Esophagus squamous epithelium (tissue), 4 donors: ENCODE results near the gene SNAPC2.

Source experiments
- POLR2A ChIP-seq, 4 donors: fragments of 450-650 bp; IDR thresholded peaks; one replicate each; pipeline ENCODE4 v1.6.1; 2017; ENCODE audit warnings: antibody characterized with exemption in 4 of 4, mild to moderate bottlenecking in 4 of 4, moderate library complexity in 3 of 4
- TF ChIP-seq, protein P1 (sequence below), 6 experiments: fragments of 450-650 bp in 4 of 6; fragments of 200-600 bp in 2 of 6; sonication (generic) in 2 of 6; IDR thresholded peaks; one replicate each; pipeline ENCODE4 v1.5.1; 2016 to 2019; ENCODE audit warnings: antibody characterized with exemption in 6 of 6, mild to moderate bottlenecking in 4 of 6, moderate library complexity in 4 of 6

DNA sequence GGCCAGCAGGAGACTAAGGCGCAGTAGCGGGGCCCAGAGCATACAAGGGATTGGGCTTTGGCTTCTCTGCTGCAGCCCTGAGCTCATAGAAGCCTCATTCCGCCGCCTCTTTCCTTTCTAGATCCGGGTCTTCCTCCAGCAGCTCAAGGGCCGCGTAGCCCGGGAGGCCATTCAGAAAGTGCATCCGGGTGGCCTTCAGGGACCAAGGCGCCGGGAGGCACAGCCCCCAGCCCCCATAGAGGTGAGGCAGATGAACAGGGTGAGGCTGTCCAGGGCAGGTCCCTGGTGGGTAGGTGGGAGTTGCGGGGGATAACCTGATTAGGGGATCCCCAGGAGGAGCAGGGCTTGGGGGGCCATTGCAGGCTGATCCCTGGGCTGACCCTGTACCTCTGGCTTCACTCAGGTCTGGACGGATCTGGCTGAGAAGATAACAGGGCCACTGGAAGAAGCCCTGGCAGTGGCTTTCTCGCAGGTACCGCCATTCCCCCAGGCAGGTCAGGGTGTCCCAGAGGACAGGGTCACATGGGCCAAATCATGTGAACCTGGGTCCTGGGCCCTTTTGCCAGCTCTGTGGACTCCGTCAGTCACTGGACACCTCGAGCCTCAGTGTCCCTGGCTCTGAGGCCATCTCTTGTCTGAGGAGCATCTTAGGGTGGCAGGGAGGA, 1.3 kb downstream of the SNAPC2 start:
- TF ChIP-seq, protein P1, sequence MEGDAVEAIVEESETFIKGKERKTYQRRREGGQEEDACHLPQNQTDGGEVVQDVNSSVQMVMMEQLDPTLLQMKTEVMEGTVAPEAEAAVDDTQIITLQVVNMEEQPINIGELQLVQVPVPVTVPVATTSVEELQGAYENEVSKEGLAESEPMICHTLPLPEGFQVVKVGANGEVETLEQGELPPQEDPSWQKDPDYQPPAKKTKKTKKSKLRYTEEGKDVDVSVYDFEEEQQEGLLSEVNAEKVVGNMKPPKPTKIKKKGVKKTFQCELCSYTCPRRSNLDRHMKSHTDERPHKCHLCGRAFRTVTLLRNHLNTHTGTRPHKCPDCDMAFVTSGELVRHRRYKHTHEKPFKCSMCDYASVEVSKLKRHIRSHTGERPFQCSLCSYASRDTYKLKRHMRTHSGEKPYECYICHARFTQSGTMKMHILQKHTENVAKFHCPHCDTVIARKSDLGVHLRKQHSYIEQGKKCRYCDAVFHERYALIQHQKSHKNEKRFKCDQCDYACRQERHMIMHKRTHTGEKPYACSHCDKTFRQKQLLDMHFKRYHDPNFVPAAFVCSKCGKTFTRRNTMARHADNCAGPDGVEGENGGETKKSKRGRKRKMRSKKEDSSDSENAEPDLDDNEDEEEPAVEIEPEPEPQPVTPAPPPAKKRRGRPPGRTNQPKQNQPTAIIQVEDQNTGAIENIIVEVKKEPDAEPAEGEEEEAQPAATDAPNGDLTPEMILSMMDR (IDR thresholded peaks at IDR 0.05), result no peak
- no peak for TF ChIP-seq POLR2A (IDR thresholded peaks at IDR 0.05)
